GM12878 (cell line): ENCODE measurements around the gene FBN2. TPM values are rescaled to one million over a fixed set of nuclear protein-coding genes. Genes with fewer than 3 reads are reported as not detected.

ENCODE experiments used
- ATAC-seq: fragments of 200-7000 bp; cut with Tn5 transposase; 3 replicates; pipeline ENCODE4 v1.9.1; 2020; ENCODE audit warnings: mild to moderate bottlenecking, moderate library complexity
- BruUV-seq: library from RNA; stranded (reverse); fragments of 400-500 nt; replicated peaks from 2 replicates; lab custom pipeline; 2021; lab: Mats Ljungman, UMichigan
- CTCF ChIA-PET: fragments of 300-600 bp; sonication (Branson Sonifier 250); formaldehyde crosslinking; extraction: SDS; loops from one replicate; lab custom pipeline; 2021; ENCODE audit warnings: inconsistent platforms; lab: Yijun Ruan, JAX
- POLR2A ChIA-PET: fragments of 350-600 bp; formaldehyde crosslinking; extraction: SDS; loops from one replicate; lab custom pipeline; 2021; ENCODE audit warnings: inconsistent platforms; lab: Charles Lee
- RAD21 ChIA-PET: fragments of 300-600 bp; sonication (Branson Sonifier 250); formaldehyde crosslinking; loops from one replicate; lab custom pipeline; 2023; ENCODE audit warnings: antibody characterized with exemption; ENCODE audit not compliant: unreplicated experiment; lab: Charles Lee
- SMC1A ChIA-PET: fragments of 300-600 bp; sonication (Branson Sonifier 250); formaldehyde crosslinking; loops from one replicate; lab custom pipeline; 2023; ENCODE audit not compliant: unreplicated experiment, uncharacterized antibody; lab: Charles Lee
- DNase-seq: peaks from one replicate; pipeline ENCODE4 v3.0.0-alpha.2; 2011; ENCODE audit warnings: low read depth, low spot score
- FAIRE-seq: peaks from 3 replicates; lab custom pipeline; 2011; peaks lifted over from hg19 to GRCh38; lab: Jason Lieb, UNC
- H2AFZ ChIP-seq: 2 replicates; pipeline ENCODE4 v1.6.0; 2011; ENCODE audit warnings: low read depth, low read length, control low read depth; ENCODE audit not compliant: control insufficient read depth
- H3K27ac ChIP-seq: 2 replicates; pipeline ENCODE4 v1.5.1; 2011; ENCODE audit warnings: control low read depth; ENCODE audit not compliant: control insufficient read depth, insufficient read depth
- H3K27me3 ChIP-seq, 2 experiments: replicated peaks in 1 of 2; 2 replicates each; pipeline versions ENCODE4 v1.6.0 to v1.6.1; 2011; ENCODE audit warnings: low read length in 1 of 2; ENCODE audit not compliant: control insufficient read depth in 2 of 2, insufficient read depth in 2 of 2
- H3K36me3 ChIP-seq, 2 experiments: 2 replicates each; pipeline ENCODE4 v1.5.1; 2011; ENCODE audit warnings: low read length in 1 of 2; ENCODE audit not compliant: control insufficient read depth in 2 of 2, insufficient read depth in 2 of 2
- H3K4me1 ChIP-seq: 2 replicates; pipeline ENCODE4 v1.6.1; 2011; ENCODE audit warnings: mild to moderate bottlenecking, low read length, moderate library complexity, mixed read lengths; ENCODE audit not compliant: control insufficient read depth, insufficient read depth
- H3K4me2 ChIP-seq: 2 replicates; pipeline ENCODE4 v1.6.0; 2011; ENCODE audit warnings: control low read depth; ENCODE audit not compliant: control insufficient read depth, insufficient read depth
- H3K4me3 ChIP-seq: fragments of 200-600 bp; sonication (generic); 2 replicates; pipeline ENCODE4 v1.5.1; 2016
- H3K79me2 ChIP-seq: 2 replicates; pipeline ENCODE4 v1.6.0; 2011; ENCODE audit warnings: low read length; ENCODE audit not compliant: control insufficient read depth, insufficient read depth
- H3K9ac ChIP-seq: 2 replicates; pipeline ENCODE4 v1.8.0; 2011; ENCODE audit warnings: low read length, control low read depth, mixed read lengths; ENCODE audit not compliant: control insufficient read depth, insufficient read depth
- H3K9me3 ChIP-seq: replicated peaks from 3 replicates; pipeline ENCODE4 v1.5.1; 2011; ENCODE audit warnings: mild to moderate bottlenecking, low read length; ENCODE audit not compliant: control insufficient read depth, insufficient read depth
- H4K20me1 ChIP-seq: 2 replicates; pipeline ENCODE4 v1.6.0; 2011; ENCODE audit not compliant: control insufficient read depth, insufficient read depth
- CBX3 ChIP-seq: fragments of 200-600 bp; sonication (generic); IDR thresholded peaks from 2 replicates; pipeline ENCODE4 v1.6.1; 2016; ENCODE audit warnings: low read depth, borderline replicate concordance
- EGR1 ChIP-seq, 2 experiments: IDR thresholded peaks; 1 replicate in 1 of 2; 2 replicates in 1 of 2; pipeline ENCODE4 v1.6.1; 2011 to 2012; ENCODE audit warnings: low read depth in 2 of 2, low read length in 2 of 2, borderline replicate concordance in 1 of 2, mild to moderate bottlenecking in 1 of 2, moderate library complexity in 1 of 2
- ELK1 ChIP-seq: IDR thresholded peaks from 2 replicates; pipeline ENCODE4 v1.6.1; 2012; ENCODE audit warnings: low read depth, low read length, improper control_type of control experiment
- ETV6 ChIP-seq, 2 experiments: fragments of 450-650 bp in 1 of 2; IDR thresholded peaks in 1 of 2; conservative IDR thresholded peaks in 1 of 2; 2 replicates each; pipeline ENCODE4 v1.6.1; 2014; ENCODE audit warnings: antibody characterized with exemption in 1 of 2, borderline replicate concordance in 1 of 2, low read depth in 1 of 2, mild to moderate bottlenecking in 1 of 2, moderate library complexity in 1 of 2
- KAT2A ChIP-seq: conservative IDR thresholded peaks from 2 replicates; pipeline ENCODE4 v1.6.1; 2011; ENCODE audit warnings: low read depth, low read length; ENCODE audit not compliant: control insufficient read depth
- KLF5 ChIP-seq: fragments of 450-650 bp; IDR thresholded peaks from 2 replicates; pipeline ENCODE4 v1.6.1; 2014; ENCODE audit warnings: mild to moderate bottlenecking; ENCODE audit not compliant: partially characterized antibody
- NBN ChIP-seq: fragments of 450-650 bp; IDR thresholded peaks from 2 replicates; pipeline ENCODE4 v1.6.1; 2016
- NR2C1 ChIP-seq: fragments of 450-650 bp; IDR thresholded peaks from 2 replicates; pipeline ENCODE4 v1.6.1; 2017; ENCODE audit warnings: antibody characterized with exemption, mild to moderate bottlenecking, moderate library complexity
- POLR2A ChIP-seq: IDR thresholded peaks from 2 replicates; pipeline ENCODE4 v1.6.1; 2011; ENCODE audit warnings: low read depth, mild to moderate bottlenecking, low read length
- SMARCA5 ChIP-seq: fragments of 450-650 bp; IDR thresholded peaks from 2 replicates; pipeline ENCODE4 v1.6.1; 2017; ENCODE audit warnings: mild to moderate bottlenecking
- SP1 ChIP-seq: IDR thresholded peaks from one replicate; pipeline ENCODE4 v1.6.1; 2011; ENCODE audit warnings: low read depth, low read length
- SUZ12 ChIP-seq: fragments of 200-600 bp; sonication (generic); IDR thresholded peaks from one replicate; pipeline ENCODE4 v1.6.1; 2018; ENCODE audit warnings: antibody characterized with exemption, mild to moderate bottlenecking; ENCODE audit not compliant: unreplicated experiment
- WRNIP1 ChIP-seq: IDR thresholded peaks from 2 replicates; pipeline ENCODE4 v1.6.1; 2011; ENCODE audit warnings: low read depth, low read length, improper control_type of control experiment, borderline replicate concordance
- YY1 ChIP-seq: IDR thresholded peaks from 2 replicates; pipeline ENCODE4 v1.6.1; 2011; ENCODE audit warnings: low read depth, mild to moderate bottlenecking, low read length
- ZNF384 ChIP-seq: IDR thresholded peaks from 2 replicates; pipeline ENCODE4 v1.6.1; 2012; ENCODE audit warnings: low read depth, mild to moderate bottlenecking, low read length, improper control_type of control experiment, borderline replicate concordance
- WGBS: methylation state at CpG from one replicate; pipeline ENCODE4 v1.1.6; 2016; ENCODE audit warnings: low lambda C conversion rate; ENCODE audit not compliant: insufficient replicate concordance, insufficient coverage; ENCODE audit errors: missing lambda C conversion rate; 5-methylcytosine and 5-hydroxymethylcytosine counted together
- in situ Hi-C: fragments of 300-500 bp; cut with MboI; formaldehyde crosslinking; loops from 9 replicates; pipeline ENCODE4 v1.14.3; 2018; ENCODE audit warnings: mixed read lengths
- intact Hi-C: fragments of 100-400 bp; cut with micrococcal nuclease; formaldehyde crosslinking; loops from one replicate; pipeline ENCODE4 v1.14.2; 2022; ENCODE audit not compliant: unreplicated experiment
- polyA plus RNA-seq, 11 experiments: library from polyadenylated mRNA; depleted of rRNA in 4 of 11; unstranded in 6 of 11; stranded (reverse) in 5 of 11; fragments of >200 nt; fragmentation: Nextera tagmentation in 4 of 11; fragmentation: Illumina TruSeq in 1 of 11; extraction: Ambion mirVana in 4 of 11; extraction: Trizol in 1 of 11; gene quantifications; 1 replicate in 1 of 11; 2 replicates in 10 of 11; pipeline versions ENCODE4 v1.2.1 to v1.2.3, GENCODE V29; 2011 to 2016; ENCODE audit warnings: inconsistent platforms in 2 of 11, missing spikeins in 2 of 11, low read depth in 1 of 11
- total RNA-seq, 4 experiments: library from RNA; depleted of rRNA in 3 of 4; stranded (reverse); fragments of >200 nt in 3 of 4; fragmentation: Illumina TruSeq in 1 of 4; extraction: Trizol in 1 of 4; gene quantifications; 2 replicates each; pipeline versions ENCODE4 v1.2.1 to v1.2.3, GENCODE V29; 2013 to 2021

Gene FBN2
- total and polyA plus RNA-seq, 10 of the 15 experiments (the other 5 are each of a cell fraction or from before 2014, with no cell fraction given) = 0.01 to 0.98 (median 0.10) TPM; not detected in 3

DNA sequence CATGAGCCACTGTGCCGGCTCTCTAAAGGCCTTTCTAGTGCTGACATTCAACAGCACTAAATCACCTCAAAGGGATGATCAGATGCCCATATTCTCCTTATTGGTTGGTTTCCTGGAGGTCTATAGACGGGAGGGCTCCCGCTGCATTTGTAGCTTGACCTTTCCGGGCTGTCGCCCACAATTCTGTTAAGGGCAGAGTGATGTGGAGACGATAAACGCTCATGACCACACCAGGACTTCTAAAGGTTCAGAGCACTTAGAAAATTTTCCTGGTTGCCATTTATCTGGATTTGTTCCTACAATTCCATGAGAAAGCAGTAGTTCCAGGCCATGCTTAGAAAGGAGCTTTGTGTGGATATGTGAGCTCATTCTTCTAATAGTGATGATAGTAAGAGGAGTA, 284.2 kb downstream of the FBN2 start:
- Histone ChIP-seq H3K79me2 (no peaks in the 10 kb centered on the region), H3K9me3 (no peaks in the 10 kb centered on the region), H3K4me3 (no peak overlapping the region), H3K4me1 (no peaks in the 10 kb centered on the region), H3K27me3 (no peaks in the 10 kb centered on the region), H2AFZ (no peak overlapping the region), H4K20me1 (no peaks in the 10 kb centered on the region), H3K9ac (no peak overlapping the region), H3K27ac (no peak overlapping the region), H3K36me3 (no peaks in the 10 kb centered on the region), H3K4me2 (no peak overlapping the region)
- ChIA-PET CTCF (no interaction called here), RAD21 (no interaction called here), POLR2A (no interaction called here), SMC1A (interaction anchor here (2.6 kb wide), 1 partner anchor 13 kb away, joined by 9 read pairs; no protein-coding TSS in a partner anchor)
- in situ Hi-C loops (no loop called here), intact Hi-C loops (no loop called here)
- ATAC-seq (no peak), DNase-seq (no peak), FAIRE-seq (no peak)
- BruUV-seq = no TSS peak
- TF ChIP-seq KAT2A (no peak), KLF5 (no peak), ZNF384 (no peak), ELK1 (no peak), ETV6 (conservative IDR thresholded peaks at IDR 0.05 in 1 of 2, IDR thresholded peaks at IDR 0.05 in 1 of 2; ENCODE audit: borderline replicate concordance in 1 of 2, low read depth in 1 of 2) (no peak), EGR1 (IDR thresholded peaks at IDR 0.05; ENCODE audit: borderline replicate concordance in 1 of 2, low read depth in 2 of 2, low read length in 2 of 2) (no peak), SP1 (no peak), WRNIP1 (no peak), SMARCA5 (no peak), YY1 (no peak), NR2C1 (no peak), POLR2A (no peak), CBX3 (no peak), NBN (no peak), SUZ12 (no peak)
- 71% methylated on average over 7 of the region's 7 CpGs for WGBS
